ENCODE measurements around the gene RIT1.

GRCh38 chr1:155940482-155940992 is 29.4 kb upstream of the RIT1 start:
- TF ChIP-seq CTCF (IDR thresholded peaks at IDR 0.05) (no peak), POLR2A (IDR thresholded peaks at IDR 0.05) (peak in 2 of 3 donors; percentile 44 to 56)
